ENCODE data around the gene ARID5B.

DNA sequence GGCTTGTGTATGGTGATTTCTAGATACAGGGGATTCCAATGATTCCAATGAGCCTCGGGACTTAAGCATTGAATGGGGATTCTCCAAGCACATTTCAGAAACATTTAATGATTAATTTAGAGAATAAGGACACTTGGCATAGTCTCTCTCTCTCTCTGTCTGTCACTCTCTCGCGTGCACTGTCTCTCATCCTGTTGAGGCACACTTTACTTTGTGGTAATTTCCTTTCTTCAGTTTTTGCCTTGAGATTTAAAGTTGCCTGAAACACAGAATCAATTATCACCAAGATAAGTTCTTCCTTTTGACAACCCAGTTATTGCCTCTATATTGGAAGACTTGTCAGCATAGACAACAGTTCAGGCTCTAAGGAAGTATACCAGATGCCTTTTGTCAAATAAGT, 131.6 kb downstream of the ARID5B start:
- TF ChIP-seq JUND (IDR thresholded peaks at IDR 0.05) (no peak), GABPA (IDR thresholded peaks at IDR 0.05; ENCODE audit: low read depth) (no peak), TCF12 (IDR thresholded peaks at IDR 0.05) (no peak), TAF1 (IDR thresholded peaks at IDR 0.05; ENCODE audit: borderline replicate concordance, low read depth, low read length) (no peak), EZH2phosphoT487 (IDR thresholded peaks at IDR 0.05; ENCODE audit: borderline replicate concordance, low read depth) (no peak)
- TF ChIP-seq, protein P1, sequence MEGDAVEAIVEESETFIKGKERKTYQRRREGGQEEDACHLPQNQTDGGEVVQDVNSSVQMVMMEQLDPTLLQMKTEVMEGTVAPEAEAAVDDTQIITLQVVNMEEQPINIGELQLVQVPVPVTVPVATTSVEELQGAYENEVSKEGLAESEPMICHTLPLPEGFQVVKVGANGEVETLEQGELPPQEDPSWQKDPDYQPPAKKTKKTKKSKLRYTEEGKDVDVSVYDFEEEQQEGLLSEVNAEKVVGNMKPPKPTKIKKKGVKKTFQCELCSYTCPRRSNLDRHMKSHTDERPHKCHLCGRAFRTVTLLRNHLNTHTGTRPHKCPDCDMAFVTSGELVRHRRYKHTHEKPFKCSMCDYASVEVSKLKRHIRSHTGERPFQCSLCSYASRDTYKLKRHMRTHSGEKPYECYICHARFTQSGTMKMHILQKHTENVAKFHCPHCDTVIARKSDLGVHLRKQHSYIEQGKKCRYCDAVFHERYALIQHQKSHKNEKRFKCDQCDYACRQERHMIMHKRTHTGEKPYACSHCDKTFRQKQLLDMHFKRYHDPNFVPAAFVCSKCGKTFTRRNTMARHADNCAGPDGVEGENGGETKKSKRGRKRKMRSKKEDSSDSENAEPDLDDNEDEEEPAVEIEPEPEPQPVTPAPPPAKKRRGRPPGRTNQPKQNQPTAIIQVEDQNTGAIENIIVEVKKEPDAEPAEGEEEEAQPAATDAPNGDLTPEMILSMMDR (IDR thresholded peaks at IDR 0.05), result no peak
- TF ChIP-seq, protein P2, sequence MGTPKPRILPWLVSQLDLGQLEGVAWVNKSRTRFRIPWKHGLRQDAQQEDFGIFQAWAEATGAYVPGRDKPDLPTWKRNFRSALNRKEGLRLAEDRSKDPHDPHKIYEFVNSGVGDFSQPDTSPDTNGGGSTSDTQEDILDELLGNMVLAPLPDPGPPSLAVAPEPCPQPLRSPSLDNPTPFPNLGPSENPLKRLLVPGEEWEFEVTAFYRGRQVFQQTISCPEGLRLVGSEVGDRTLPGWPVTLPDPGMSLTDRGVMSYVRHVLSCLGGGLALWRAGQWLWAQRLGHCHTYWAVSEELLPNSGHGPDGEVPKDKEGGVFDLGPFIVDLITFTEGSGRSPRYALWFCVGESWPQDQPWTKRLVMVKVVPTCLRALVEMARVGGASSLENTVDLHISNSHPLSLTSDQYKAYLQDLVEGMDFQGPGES (IDR thresholded peaks at IDR 0.05; ENCODE audit: low read depth, low read length), result no peak
- TF ChIP-seq, protein P3, sequence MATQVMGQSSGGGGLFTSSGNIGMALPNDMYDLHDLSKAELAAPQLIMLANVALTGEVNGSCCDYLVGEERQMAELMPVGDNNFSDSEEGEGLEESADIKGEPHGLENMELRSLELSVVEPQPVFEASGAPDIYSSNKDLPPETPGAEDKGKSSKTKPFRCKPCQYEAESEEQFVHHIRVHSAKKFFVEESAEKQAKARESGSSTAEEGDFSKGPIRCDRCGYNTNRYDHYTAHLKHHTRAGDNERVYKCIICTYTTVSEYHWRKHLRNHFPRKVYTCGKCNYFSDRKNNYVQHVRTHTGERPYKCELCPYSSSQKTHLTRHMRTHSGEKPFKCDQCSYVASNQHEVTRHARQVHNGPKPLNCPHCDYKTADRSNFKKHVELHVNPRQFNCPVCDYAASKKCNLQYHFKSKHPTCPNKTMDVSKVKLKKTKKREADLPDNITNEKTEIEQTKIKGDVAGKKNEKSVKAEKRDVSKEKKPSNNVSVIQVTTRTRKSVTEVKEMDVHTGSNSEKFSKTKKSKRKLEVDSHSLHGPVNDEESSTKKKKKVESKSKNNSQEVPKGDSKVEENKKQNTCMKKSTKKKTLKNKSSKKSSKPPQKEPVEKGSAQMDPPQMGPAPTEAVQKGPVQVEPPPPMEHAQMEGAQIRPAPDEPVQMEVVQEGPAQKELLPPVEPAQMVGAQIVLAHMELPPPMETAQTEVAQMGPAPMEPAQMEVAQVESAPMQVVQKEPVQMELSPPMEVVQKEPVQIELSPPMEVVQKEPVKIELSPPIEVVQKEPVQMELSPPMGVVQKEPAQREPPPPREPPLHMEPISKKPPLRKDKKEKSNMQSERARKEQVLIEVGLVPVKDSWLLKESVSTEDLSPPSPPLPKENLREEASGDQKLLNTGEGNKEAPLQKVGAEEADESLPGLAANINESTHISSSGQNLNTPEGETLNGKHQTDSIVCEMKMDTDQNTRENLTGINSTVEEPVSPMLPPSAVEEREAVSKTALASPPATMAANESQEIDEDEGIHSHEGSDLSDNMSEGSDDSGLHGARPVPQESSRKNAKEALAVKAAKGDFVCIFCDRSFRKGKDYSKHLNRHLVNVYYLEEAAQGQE (IDR thresholded peaks at IDR 0.05; ENCODE audit: low read depth, low read length), result no peak
- TF ChIP-seq, protein P4, sequence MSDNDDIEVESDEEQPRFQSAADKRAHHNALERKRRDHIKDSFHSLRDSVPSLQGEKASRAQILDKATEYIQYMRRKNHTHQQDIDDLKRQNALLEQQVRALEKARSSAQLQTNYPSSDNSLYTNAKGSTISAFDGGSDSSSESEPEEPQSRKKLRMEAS (IDR thresholded peaks at IDR 0.05; ENCODE audit: low read depth), result no peak
- TF ChIP-seq, protein P5, sequence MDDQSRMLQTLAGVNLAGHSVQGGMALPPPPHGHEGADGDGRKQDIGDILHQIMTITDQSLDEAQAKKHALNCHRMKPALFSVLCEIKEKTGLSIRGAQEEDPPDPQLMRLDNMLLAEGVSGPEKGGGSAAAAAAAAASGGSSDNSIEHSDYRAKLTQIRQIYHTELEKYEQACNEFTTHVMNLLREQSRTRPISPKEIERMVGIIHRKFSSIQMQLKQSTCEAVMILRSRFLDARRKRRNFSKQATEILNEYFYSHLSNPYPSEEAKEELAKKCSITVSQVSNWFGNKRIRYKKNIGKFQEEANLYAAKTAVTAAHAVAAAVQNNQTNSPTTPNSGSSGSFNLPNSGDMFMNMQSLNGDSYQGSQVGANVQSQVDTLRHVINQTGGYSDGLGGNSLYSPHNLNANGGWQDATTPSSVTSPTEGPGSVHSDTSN (IDR thresholded peaks at IDR 0.05), result no peak
